HEK293T (cell line): Measurements from ENCODE around the gene TWF2.
A peak's percentile ranks its signal among the peaks of the same experiment; 100 is the strongest.
"Not testable (repeated sequence)": the region's sequence is repeated elsewhere in the genome, so short reads cannot be mapped to it uniquely, and the experiment has no call there.

Experiments used
- CTCF ChIA-PET: fragments of 350-600 bp; formaldehyde crosslinking; extraction: SDS; loops from one replicate; lab custom pipeline; 2021; ENCODE audit warnings: antibody characterized with exemption, inconsistent platforms; lab: Yijun Ruan, JAX
- POLR2A ChIA-PET: fragments of 350-600 bp; formaldehyde crosslinking; extraction: SDS; loops from one replicate; lab custom pipeline; 2020; ENCODE audit warnings: antibody characterized with exemption, inconsistent platforms; lab: Yijun Ruan, JAX
- DNase-seq: peaks from one replicate; pipeline ENCODE4 v3.0.0; 2012; ENCODE audit warnings: mixed read lengths; ENCODE audit errors: extremely low spot score
- ARNT ChIP-seq: fragments of 450-650 bp; IDR thresholded peaks from 2 replicates; pipeline ENCODE4 v1.6.1; 2017; ENCODE audit warnings: mild to moderate bottlenecking
- BHLHE40 ChIP-seq: fragments of 450-650 bp; IDR thresholded peaks from 2 replicates; pipeline ENCODE4 v1.6.1; 2016; ENCODE audit warnings: mild to moderate bottlenecking, moderate library complexity, borderline replicate concordance
- CTBP1 ChIP-seq: fragments of 450-650 bp; IDR thresholded peaks from 2 replicates; pipeline ENCODE4 v1.6.1; 2016; ENCODE audit warnings: borderline replicate concordance
- ELF4 ChIP-seq: fragments of 450-650 bp; IDR thresholded peaks from 2 replicates; pipeline ENCODE4 v1.6.1; 2017; ENCODE audit warnings: antibody characterized with exemption
- FOXA1 ChIP-seq: fragments of 450-650 bp; IDR thresholded peaks from 2 replicates; pipeline ENCODE4 v1.6.1; 2016; ENCODE audit warnings: mild to moderate bottlenecking
- FOXK2 ChIP-seq: fragments of 450-650 bp; IDR thresholded peaks from 2 replicates; pipeline ENCODE4 v1.6.1; 2016; ENCODE audit warnings: mild to moderate bottlenecking
- FOXM1 ChIP-seq: fragments of 450-650 bp; IDR thresholded peaks from 2 replicates; pipeline ENCODE4 v1.6.1; 2017; ENCODE audit warnings: mild to moderate bottlenecking, borderline replicate concordance
- HDGF ChIP-seq: fragments of 450-650 bp; IDR thresholded peaks from 2 replicates; pipeline ENCODE4 v1.6.1; 2017; ENCODE audit warnings: antibody characterized with exemption, borderline replicate concordance
- L3MBTL2 ChIP-seq: fragments of 450-650 bp; conservative IDR thresholded peaks from 2 replicates; pipeline ENCODE4 v1.6.1; 2016; ENCODE audit warnings: mild to moderate bottlenecking
- LEF1 ChIP-seq: fragments of 450-650 bp; IDR thresholded peaks from 2 replicates; pipeline ENCODE4 v1.6.1; 2017; ENCODE audit warnings: mild to moderate bottlenecking, borderline replicate concordance
- NFRKB ChIP-seq: fragments of 450-650 bp; IDR thresholded peaks from 2 replicates; pipeline ENCODE4 v1.6.1; 2016; ENCODE audit warnings: mild to moderate bottlenecking, moderate library complexity
- SP1 ChIP-seq: fragments of 450-650 bp; IDR thresholded peaks from 2 replicates; pipeline ENCODE4 v1.6.1; 2017
- SUZ12 ChIP-seq: fragments of 450-650 bp; IDR thresholded peaks from 2 replicates; pipeline ENCODE4 v1.6.1; 2016; ENCODE audit warnings: mild to moderate bottlenecking
- TARDBP ChIP-seq: fragments of 450-650 bp; IDR thresholded peaks from 2 replicates; pipeline ENCODE4 v1.6.1; 2016
- ZNF384 ChIP-seq: fragments of 450-650 bp; IDR thresholded peaks from 2 replicates; pipeline ENCODE4 v1.6.1; 2016
- TF ChIP-seq, protein P1 (sequence below): fragments of 450-650 bp; IDR thresholded peaks from 2 replicates; pipeline ENCODE4 v1.6.1; 2016

The TWF2 gene

DNA sequence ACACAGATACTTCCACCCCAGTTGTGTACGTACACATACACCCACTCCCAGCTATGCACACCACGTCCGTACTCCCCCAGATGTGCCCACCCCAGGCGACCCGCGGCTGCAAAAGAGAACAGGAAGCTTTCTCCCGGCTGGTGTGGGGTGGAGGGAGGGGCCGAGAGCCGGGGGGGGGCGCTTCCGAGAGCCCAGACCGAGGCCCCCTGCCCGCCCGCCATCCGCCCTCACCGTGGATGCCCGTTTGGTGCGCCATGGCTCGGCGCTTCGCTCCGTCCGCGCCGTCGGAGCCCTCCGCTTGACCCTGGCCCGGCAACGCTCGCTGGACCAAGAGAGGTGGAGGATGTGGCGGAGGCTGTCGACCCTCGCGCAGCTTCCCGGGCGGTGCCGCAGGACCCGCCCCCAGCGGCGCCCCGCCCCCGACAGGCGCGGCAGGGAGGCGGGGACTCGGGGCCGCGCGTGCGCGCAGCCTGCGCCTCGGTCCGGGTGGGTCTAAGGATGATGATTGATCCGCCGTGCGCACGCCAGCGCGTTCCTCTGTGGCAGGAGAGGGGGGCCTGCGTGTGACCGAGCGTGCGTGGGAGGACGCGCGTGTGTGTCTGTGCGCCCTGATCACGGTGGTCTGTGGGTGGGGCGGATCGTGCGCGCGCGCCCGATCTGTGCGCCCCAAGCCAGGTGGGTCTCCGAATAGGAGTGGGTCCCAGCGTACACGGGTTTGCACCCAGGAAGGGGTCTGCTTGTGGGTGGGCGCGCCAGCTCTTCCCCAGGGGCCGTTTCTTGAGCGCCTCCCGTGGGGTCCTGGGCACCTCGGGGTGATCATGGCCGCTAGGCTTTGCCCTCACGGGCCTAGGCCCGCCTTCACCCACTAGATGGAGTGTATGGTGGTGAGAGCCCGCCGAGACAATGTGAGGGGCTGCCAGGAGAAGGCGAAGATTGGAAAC is at the start of gene TWF2:
Gene TWF2 (minus strand): TSS at position 398 of the 941 bp plus-strand sequence. CDS start 142 bp downstream, at position 256.
- TF ChIP-seq LEF1 (0 out of 2 replicates have a peak, but pooled peaks have one; percentile 53), FOXM1 (peak; percentile 37; the same call in 1 of the 2 replicates), FOXA1 (no peak), HDGF (no peak), ELF4 (no peak), L3MBTL2 (peak; percentile 14; the same call in 1 of the 2 replicates), ARNT (no peak)
- DNase-seq, result peak; percentile 96
- CTCF ChIA-PET, result interaction anchor here (1.2 kb wide), 1 partner anchor 19 kb away, joined by 5 read pairs; no protein-coding TSS in a partner anchor
- POLR2A ChIA-PET, result interaction anchor here (0.9 to 4.0 kb wide), 9 partner anchors 10 to 49 kb away, joined by 3 to 36 read pairs (median 3); partner anchors contain the start of genes GLYCTK, TLR9 and WDR82

DNA sequence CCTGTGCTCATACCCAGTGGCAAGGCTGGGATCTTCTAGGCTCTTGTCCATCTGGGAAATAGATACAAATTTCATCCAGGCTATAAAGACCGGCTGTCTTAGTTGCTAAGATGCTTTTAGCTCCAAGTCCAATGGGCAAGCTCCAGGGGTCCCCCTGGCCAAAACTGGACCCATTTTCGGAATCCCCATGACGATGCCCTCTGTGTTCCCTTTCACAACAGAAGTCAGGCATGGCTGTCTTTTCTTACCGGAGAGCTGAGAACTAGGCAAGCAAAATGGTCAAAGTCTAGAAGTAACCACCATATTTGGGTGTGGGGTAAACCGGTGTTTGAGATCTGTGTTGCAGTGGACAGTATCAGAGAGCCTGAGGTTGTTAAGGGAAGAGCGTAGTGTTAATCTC is 49.7 kb upstream of the TWF2 start:
- POLR2A ChIA-PET, result interaction anchor here (0.7 to 3.2 kb wide), 6 partner anchors 8 to 158 kb away, joined by 3 to 47 read pairs (median 10); partner anchors contain the start of gene WDR82
- TF ChIP-seq CTBP1 (no peak), BHLHE40 (no peak), TARDBP (no peak), FOXM1 (no peak), LEF1 (no peak), NFRKB (no peak), HDGF (no peak), FOXA1 (no peak), ELF4 (no peak), ARNT (no peak), L3MBTL2 (no peak), FOXK2 (no peak), SP1 (no peak), SUZ12 (no peak), ZNF384 (no peak)
- TF ChIP-seq, protein P1, sequence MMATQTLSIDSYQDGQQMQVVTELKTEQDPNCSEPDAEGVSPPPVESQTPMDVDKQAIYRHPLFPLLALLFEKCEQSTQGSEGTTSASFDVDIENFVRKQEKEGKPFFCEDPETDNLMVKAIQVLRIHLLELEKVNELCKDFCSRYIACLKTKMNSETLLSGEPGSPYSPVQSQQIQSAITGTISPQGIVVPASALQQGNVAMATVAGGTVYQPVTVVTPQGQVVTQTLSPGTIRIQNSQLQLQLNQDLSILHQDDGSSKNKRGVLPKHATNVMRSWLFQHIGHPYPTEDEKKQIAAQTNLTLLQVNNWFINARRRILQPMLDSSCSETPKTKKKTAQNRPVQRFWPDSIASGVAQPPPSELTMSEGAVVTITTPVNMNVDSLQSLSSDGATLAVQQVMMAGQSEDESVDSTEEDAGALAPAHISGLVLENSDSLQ, result no peak
- CTCF ChIA-PET, result interaction anchor here (1.3 kb wide), 1 partner anchor 51 kb away, joined by 6 read pairs; no protein-coding TSS in a partner anchor
- DNase-seq, result no peak

DNA sequence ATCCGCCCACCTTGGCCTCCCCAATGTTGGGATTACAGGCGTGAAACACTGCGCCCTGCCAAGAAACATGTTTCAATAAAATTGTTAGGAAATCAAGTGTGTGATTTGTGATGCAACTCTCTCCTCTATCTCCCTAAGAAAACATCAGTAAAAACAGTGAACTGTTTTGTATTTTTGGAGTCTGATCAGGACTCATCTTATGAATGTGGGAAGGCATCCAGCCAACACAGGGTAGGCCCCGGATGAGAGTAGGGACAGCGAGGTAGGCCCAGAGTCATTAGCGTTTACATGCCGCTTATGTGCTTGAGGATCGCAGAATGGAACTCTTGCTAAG is 47.8 kb upstream of the TWF2 start:
- CTCF ChIA-PET, result no interaction called here
- DNase-seq, result no peak
- POLR2A ChIA-PET, result interaction anchor here (0.7 to 2.3 kb wide), 2 partner anchors 48 to 160 kb away, joined by 3 to 8 read pairs; partner anchors contain the start of gene TWF2
- TF ChIP-seq TARDBP (no peak), L3MBTL2 (no peak), LEF1 (no peak), FOXK2 (no peak), SP1 (no peak), HDGF (no peak)

DNA sequence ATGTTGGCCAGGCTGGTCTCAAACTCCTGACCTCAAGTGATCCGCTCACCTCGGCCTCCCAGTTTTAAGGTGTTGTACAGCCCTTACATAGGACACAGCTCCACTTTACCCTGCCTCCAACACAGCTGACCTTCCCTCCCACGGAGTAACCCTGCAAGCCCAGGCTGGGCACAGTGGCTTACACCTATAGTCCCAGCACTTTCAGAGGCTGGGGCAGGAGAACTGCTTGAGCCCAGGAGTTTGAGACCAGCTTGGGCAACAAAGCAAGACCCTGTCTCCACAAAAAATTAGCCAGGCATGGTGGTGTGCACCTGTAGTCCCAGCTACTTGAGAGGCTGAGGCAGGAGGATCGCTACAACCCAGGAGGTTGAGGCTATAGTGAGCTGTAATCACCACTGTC is 45.1 kb upstream of the TWF2 start:
- POLR2A ChIA-PET, DNase-seq: not testable (repeated sequence)
- CTCF ChIA-PET, result interaction anchor here (0.7 to 1.5 kb wide), 2 partner anchors 52 to 88 kb away, joined by 3 to 5 read pairs; no protein-coding TSS in a partner anchor

DNA sequence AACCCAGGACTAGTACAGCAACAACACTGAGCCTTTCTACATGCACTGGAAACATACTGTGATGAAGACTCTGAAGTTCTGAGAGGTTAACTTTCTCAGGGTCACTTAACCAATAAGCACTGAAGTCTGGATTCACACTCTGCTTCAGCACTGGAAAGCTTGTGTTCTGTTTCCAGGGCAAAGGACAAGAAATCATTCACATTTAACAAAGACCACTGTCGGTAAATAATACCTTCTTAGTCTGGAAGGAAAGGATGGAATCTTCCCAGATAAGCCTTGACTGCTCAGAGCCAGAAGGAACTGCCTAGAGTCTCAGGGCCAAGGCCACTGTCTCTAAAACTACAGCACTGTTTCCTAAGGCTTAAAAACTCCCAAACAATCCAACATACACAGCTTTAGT is 44.3 kb upstream of the TWF2 start:
- CTCF ChIA-PET, result interaction anchor here (0.7 to 1.5 kb wide), 2 partner anchors 51 to 89 kb away, joined by 3 to 5 read pairs; no protein-coding TSS in a partner anchor

DNA sequence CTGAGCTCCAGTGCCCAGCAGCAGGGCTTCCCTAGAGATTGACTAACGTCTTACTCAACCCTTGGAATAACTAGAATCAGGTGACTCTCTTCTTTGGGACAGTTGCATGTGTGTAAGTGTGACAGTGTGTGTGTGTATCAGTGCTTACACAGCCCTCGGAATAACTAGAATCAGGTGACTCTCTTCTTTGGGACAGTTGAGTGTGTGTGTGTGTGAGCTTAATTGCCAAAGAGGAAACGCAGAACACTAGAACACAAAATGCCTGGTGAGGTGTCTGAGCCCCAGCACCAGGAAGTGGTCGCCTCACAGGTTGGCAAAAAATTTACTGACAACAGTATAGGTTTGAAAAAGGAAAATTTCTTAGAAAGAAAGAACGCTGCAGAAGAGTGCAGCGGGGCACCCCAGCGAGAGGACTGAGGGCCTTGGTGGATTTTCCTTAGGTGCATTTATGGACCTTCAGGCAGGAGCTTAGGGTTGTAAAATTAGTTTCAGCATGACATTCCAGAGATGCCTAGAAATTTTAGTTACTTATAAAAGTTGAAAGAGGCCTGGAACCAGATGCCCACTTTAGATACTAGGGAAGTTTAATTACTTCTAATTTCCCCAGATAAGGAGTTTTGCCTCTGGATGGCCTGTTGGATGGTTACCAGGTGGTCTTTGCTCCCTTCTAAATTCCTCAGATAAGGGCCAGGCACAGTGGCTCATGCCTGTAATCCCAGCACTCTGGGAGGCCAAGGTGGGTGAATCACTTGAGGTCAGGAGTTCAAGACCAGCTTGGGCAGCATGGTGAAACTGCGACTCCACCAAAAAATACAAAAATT is 43.2 kb upstream of the TWF2 start:
- DNase-seq, result no peak
- POLR2A ChIA-PET, result no interaction called here
- CTCF ChIA-PET, result interaction anchor here (1.5 to 2.1 kb wide), 2 partner anchors 51 to 62 kb away, joined by 3 to 4 read pairs; no protein-coding TSS in a partner anchor
- TF ChIP-seq FOXK2 (no peak), ELF4 (no peak), FOXA1 (no peak), FOXM1 (no peak), NFRKB (no peak), L3MBTL2 (no peak), LEF1 (no peak), ARNT (no peak), SP1 (no peak), BHLHE40 (no peak), TARDBP (no peak), ZNF384 (no peak), HDGF (no peak), SUZ12 (no peak)
- TF ChIP-seq, protein P1, result no peak

More for the DNA sequence above, 44.3 kb upstream of the TWF2 start:
- no peak for DNase-seq
- TF ChIP-seq HDGF (no peak), L3MBTL2 (no peak), LEF1 (no peak), ELF4 (no peak), SP1 (no peak), ZNF384 (no peak)
- TF ChIP-seq, protein P1, result no peak
- POLR2A ChIA-PET, result no interaction called here
